Measurements from ENCODE around the gene POLR2J. TPM values are rescaled to one million over a fixed set of nuclear protein-coding genes. Genes with fewer than 3 reads are reported as not detected.
A peak's percentile ranks its signal among the peaks of the same experiment; 100 is the strongest.
"Not testable (repeated sequence)": the region's sequence is repeated elsewhere in the genome, so short reads cannot be mapped to it uniquely, and the experiment has no call there.

POLR2J gene
- total and polyA plus RNA-seq, 2 donors = 67.1 to 76.0 TPM

- not testable (repeated sequence) for H3K36me3 ChIP-seq (ENCODE audit: control insufficient read depth in 2 of 2, insufficient read depth in 2 of 2, low read length in 1 of 2); DNase-seq (ENCODE audit: low read depth in 6 of 9, low spot score in 9 of 9); H3K27me3 ChIP-seq (ENCODE audit: control insufficient read depth in 2 of 2, insufficient read depth in 1 of 2, low read length in 1 of 2); H3K4me3 ChIP-seq (ENCODE audit: low read length in 2 of 2); H3K4me1 ChIP-seq (ENCODE audit: control insufficient read depth in 2 of 2, insufficient read depth in 2 of 2, low read length in 2 of 2); H3K9me3 ChIP-seq (ENCODE audit: control insufficient read depth in 2 of 2, insufficient read depth in 1 of 2, low read length in 1 of 2); H3K27ac ChIP-seq (ENCODE audit: low read depth in 1 of 2, low read length in 1 of 2)
- 98% methylated on average over 11 of the region's 16 CpGs for WGBS
Observed at GRCh38 chr7:102498321-102498720, 19.6 kb upstream of the POLR2J start.

GRCh38 chr7:102497308-102497707 is 18.6 kb upstream of the POLR2J start:
- H3K36me3 ChIP-seq (ENCODE audit: control insufficient read depth in 2 of 2, insufficient read depth in 2 of 2, low read length in 1 of 2); H3K4me1 ChIP-seq (ENCODE audit: control insufficient read depth in 2 of 2, insufficient read depth in 2 of 2, low read length in 2 of 2); H3K9me3 ChIP-seq (ENCODE audit: control insufficient read depth in 2 of 2, insufficient read depth in 1 of 2, low read length in 1 of 2); H3K4me3 ChIP-seq (ENCODE audit: low read length in 2 of 2); H3K27me3 ChIP-seq (ENCODE audit: control insufficient read depth in 2 of 2, insufficient read depth in 1 of 2, low read length in 1 of 2); DNase-seq (ENCODE audit: low read depth in 6 of 9, low spot score in 9 of 9); H3K27ac ChIP-seq (ENCODE audit: low read depth in 1 of 2, low read length in 1 of 2): not testable (repeated sequence)
- 97% methylated on average over 1 of the region's 5 CpGs for WGBS

GRCh38 chr7:102496861-102497260 is 18.1 kb upstream of the POLR2J start:
- H3K36me3 ChIP-seq (ENCODE audit: control insufficient read depth in 2 of 2, insufficient read depth in 2 of 2, low read length in 1 of 2); H3K27me3 ChIP-seq (ENCODE audit: control insufficient read depth in 2 of 2, insufficient read depth in 1 of 2, low read length in 1 of 2); DNase-seq (ENCODE audit: low read depth in 6 of 9, low spot score in 9 of 9); H3K27ac ChIP-seq (ENCODE audit: low read depth in 1 of 2, low read length in 1 of 2); H3K4me1 ChIP-seq (ENCODE audit: control insufficient read depth in 2 of 2, insufficient read depth in 2 of 2, low read length in 2 of 2); H3K4me3 ChIP-seq (ENCODE audit: low read length in 2 of 2); H3K9me3 ChIP-seq (ENCODE audit: control insufficient read depth in 2 of 2, insufficient read depth in 1 of 2, low read length in 1 of 2): not testable (repeated sequence)
- 70% methylated on average over 3 of the region's 10 CpGs for WGBS

DNA sequence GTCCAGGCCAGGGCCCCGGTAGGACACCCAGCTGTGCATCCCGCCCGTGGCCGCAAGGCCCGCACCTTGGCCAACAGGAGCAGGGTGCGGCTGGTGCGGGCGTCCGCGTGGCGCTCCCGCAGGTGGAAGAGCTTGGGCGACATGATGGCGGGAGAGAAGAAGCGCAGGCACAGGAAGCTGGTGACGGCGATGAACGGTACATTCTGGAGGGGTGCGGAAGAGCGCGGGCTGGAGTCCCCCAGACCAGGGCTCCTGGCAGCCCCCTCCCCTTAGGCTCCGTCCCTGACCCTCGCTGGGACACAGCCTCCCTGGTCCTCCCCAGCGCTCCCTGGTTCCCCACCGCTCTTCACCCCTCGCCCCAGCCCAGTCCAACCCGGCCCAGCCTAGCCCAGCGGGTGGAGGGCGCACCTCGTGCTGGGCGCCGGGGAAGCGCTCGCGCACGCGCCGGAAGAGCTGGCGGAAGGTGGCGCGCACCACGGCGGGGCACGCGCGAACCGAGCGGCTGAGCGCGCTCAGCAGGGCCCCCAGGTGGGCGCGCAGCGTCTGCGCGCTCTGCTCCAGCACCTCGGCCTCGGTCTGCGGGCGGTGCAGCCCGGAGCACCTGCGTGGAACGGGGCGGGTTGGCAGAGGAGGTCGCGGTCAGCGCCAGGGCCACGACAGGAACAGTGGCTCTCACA is 15.9 kb upstream of the POLR2J start:
- not testable (repeated sequence) for H3K9me3 ChIP-seq (ENCODE audit: control insufficient read depth in 2 of 2, insufficient read depth in 1 of 2, low read length in 1 of 2); H3K36me3 ChIP-seq (ENCODE audit: control insufficient read depth in 2 of 2, insufficient read depth in 2 of 2, low read length in 1 of 2); H3K4me1 ChIP-seq (ENCODE audit: control insufficient read depth in 2 of 2, insufficient read depth in 2 of 2, low read length in 2 of 2); H3K27me3 ChIP-seq (ENCODE audit: control insufficient read depth in 2 of 2, insufficient read depth in 1 of 2, low read length in 1 of 2); H3K4me3 ChIP-seq (ENCODE audit: low read length in 2 of 2); DNase-seq (ENCODE audit: low read depth in 6 of 9, low spot score in 9 of 9); H3K27ac ChIP-seq (ENCODE audit: low read depth in 1 of 2, low read length in 1 of 2)
- WGBS = no CpG with 5 or more reads among the region's 67 CpGs

DNA sequence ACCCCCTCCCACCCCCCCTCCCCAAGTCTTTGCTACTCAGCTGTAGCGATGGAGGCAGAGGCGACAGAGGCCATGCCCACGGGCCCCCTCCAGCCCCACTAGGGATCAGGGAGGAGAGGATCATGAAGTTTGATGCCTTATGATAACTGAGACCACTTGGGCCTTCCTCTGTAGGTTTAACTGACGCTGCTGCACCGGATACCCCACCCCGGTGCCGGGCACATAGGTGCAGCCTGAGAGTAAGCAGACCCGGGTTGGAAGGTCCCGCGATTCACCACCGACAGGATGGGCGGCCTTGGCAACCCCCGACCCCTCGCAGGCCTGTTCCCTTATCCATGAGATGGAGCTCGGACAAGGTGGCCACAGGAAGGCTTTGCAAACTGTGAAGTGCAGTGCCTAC is 15.3 kb upstream of the POLR2J start:
- H3K27ac ChIP-seq (ENCODE audit: low read depth in 1 of 2, low read length in 1 of 2); H3K36me3 ChIP-seq (ENCODE audit: control insufficient read depth in 2 of 2, insufficient read depth in 2 of 2, low read length in 1 of 2); H3K9me3 ChIP-seq (ENCODE audit: control insufficient read depth in 2 of 2, insufficient read depth in 1 of 2, low read length in 1 of 2); DNase-seq (ENCODE audit: low read depth in 6 of 9, low spot score in 9 of 9); H3K27me3 ChIP-seq (ENCODE audit: control insufficient read depth in 2 of 2, insufficient read depth in 1 of 2, low read length in 1 of 2); H3K4me1 ChIP-seq (ENCODE audit: control insufficient read depth in 2 of 2, insufficient read depth in 2 of 2, low read length in 2 of 2): not testable (repeated sequence)
- 11% methylated on average over 8 of the region's 15 CpGs for whole genome bisulfite sequencing
- H3K4me3 ChIP-seq (ENCODE audit: low read length in 2 of 2) = peak overlapping the region; percentile 29 to 30

DNA sequence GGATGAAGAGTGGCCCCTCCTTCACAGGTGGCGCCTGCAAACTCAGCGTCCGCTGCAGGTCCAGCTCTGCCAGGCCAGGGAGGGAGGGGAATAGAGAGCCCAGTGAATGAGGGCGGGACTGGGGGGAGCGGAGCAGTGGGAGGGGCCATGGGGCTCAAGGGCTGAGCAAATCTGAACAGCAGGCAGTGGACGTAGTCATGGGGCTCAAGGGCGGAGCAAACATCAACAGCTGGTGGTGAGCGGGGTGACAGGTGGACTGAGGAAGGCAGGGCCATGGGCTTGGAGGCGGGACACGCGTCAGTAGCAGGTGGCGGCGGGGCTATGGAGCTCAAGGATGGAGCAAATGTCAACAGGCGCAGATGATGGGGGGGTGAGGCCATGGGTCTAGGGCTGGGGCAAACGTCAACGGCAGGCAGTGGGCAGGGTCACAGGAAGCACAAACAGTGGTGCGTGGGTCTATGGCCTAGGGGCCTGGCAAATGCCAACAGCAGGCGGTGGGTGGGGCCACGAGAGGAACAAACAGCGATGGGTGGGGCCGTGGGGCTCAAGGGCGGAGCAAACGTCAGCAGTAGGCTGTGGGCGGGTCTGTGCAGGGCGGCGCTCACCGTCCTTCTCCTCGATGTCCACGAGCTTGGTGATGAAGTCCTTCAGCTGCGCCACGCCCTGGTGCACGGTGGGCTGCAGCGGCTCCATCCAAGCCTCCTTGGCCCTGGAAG is 14.7 kb upstream of the POLR2J start:
- not testable (repeated sequence) for H3K4me1 ChIP-seq (ENCODE audit: control insufficient read depth in 2 of 2, insufficient read depth in 2 of 2, low read length in 2 of 2); H3K9me3 ChIP-seq (ENCODE audit: control insufficient read depth in 2 of 2, insufficient read depth in 1 of 2, low read length in 1 of 2); H3K27ac ChIP-seq (ENCODE audit: low read depth in 1 of 2, low read length in 1 of 2); H3K36me3 ChIP-seq (ENCODE audit: control insufficient read depth in 2 of 2, insufficient read depth in 2 of 2, low read length in 1 of 2); H3K27me3 ChIP-seq (ENCODE audit: control insufficient read depth in 2 of 2, insufficient read depth in 1 of 2, low read length in 1 of 2); DNase-seq (ENCODE audit: low read depth in 6 of 9, low spot score in 9 of 9); H3K4me3 ChIP-seq (ENCODE audit: low read length in 2 of 2)
- WGBS = no CpG with 5 or more reads among the region's 33 CpGs

DNA sequence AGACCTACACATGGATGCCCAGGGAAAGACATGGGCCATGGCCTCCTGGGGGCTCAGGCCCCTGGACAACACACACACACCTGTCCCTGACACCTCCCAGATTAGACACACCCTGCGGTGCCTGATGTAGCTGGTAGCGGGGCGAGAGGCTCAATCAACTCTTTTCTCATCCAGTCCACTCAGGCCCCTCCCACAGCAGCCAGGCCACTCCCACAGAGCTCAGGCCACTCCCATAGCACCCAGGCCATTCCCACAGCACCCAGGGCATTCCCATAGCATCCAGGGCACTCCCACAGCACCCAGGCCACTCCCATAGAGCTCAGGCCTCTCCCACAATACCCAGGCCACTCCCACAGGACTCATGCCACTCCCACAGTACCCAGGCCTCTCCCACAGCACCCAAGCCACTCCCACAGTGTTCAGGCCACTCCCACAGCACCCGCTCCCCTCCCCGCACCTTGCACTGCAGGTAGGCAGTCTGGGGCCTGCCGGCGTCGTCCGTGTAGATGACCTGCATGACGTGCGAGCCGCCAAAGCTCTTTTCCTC is 11.9 kb upstream of the POLR2J start:
- WGBS = 93% methylated on average over 3 of the region's 12 CpGs
- H3K36me3 ChIP-seq (ENCODE audit: control insufficient read depth in 2 of 2, insufficient read depth in 2 of 2, low read length in 1 of 2); H3K4me1 ChIP-seq (ENCODE audit: control insufficient read depth in 2 of 2, insufficient read depth in 2 of 2, low read length in 2 of 2); DNase-seq (ENCODE audit: low read depth in 6 of 9, low spot score in 9 of 9); H3K4me3 ChIP-seq (ENCODE audit: low read length in 2 of 2); H3K27me3 ChIP-seq (ENCODE audit: control insufficient read depth in 2 of 2, insufficient read depth in 1 of 2, low read length in 1 of 2); H3K9me3 ChIP-seq (ENCODE audit: control insufficient read depth in 2 of 2, insufficient read depth in 1 of 2, low read length in 1 of 2); H3K27ac ChIP-seq (ENCODE audit: low read depth in 1 of 2, low read length in 1 of 2): not testable (repeated sequence)

DNA sequence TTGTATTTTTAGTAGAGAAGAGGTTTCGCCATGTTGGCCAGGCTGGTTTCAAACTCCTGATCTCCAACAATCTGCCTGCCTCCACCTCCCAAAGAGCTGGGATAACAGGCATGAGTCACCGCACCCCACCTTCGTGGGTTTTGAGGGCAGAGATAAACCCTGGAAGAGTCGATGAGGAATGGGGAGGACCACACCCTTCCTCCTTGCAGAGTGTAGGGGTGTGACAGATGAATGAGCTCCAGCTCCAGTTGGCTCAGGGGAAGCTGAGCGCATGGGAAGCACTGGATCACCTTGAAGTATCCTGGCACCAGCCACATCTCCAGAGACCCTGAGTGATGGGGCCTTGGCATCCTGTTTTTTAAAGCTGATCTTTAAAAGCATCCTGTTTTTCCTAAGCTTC is 5.6 kb upstream of the POLR2J start:
- not testable (repeated sequence) for H3K9me3 ChIP-seq (ENCODE audit: control insufficient read depth in 2 of 2, insufficient read depth in 1 of 2, low read length in 1 of 2); H3K27me3 ChIP-seq (ENCODE audit: control insufficient read depth in 2 of 2, insufficient read depth in 1 of 2, low read length in 1 of 2); DNase-seq (ENCODE audit: low read depth in 6 of 9, low spot score in 9 of 9); H3K27ac ChIP-seq (ENCODE audit: low read depth in 1 of 2, low read length in 1 of 2); H3K4me3 ChIP-seq (ENCODE audit: low read length in 2 of 2); H3K4me1 ChIP-seq (ENCODE audit: control insufficient read depth in 2 of 2, insufficient read depth in 2 of 2, low read length in 2 of 2); H3K36me3 ChIP-seq (ENCODE audit: control insufficient read depth in 2 of 2, insufficient read depth in 2 of 2, low read length in 1 of 2)
- WGBS = no CpG with 5 or more reads among the region's 5 CpGs

DNA sequence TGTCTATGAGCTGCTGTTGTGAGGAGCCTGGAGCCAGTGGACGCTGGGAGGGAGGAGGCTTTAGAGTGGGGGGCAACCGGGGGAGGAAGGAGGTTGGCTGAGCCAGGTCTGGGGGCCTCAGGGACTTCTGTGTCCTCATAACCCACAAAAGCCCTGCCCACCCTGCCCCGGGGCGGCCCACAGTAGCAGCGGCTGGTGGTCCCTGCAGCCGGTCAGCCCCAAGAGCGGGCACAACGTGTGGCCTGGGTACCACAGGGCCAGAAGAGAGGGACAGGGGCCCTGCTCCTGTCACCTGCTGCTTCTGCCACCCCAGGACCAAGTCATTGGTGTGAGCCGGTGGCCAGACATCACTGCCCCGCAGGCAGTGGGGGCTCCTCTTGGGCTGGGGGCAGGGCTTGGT is 3.2 kb upstream of the POLR2J start:
- not testable (repeated sequence) for H3K27me3 ChIP-seq (ENCODE audit: control insufficient read depth in 2 of 2, insufficient read depth in 1 of 2, low read length in 1 of 2); H3K27ac ChIP-seq (ENCODE audit: low read depth in 1 of 2, low read length in 1 of 2)
- WGBS = no CpG with 5 or more reads among the region's 10 CpGs

More for the DNA sequence above, 3.2 kb upstream of the POLR2J start:
- not testable (repeated sequence) for H3K9me3 ChIP-seq (ENCODE audit: control insufficient read depth in 2 of 2, insufficient read depth in 1 of 2, low read length in 1 of 2); H3K4me1 ChIP-seq (ENCODE audit: control insufficient read depth in 2 of 2, insufficient read depth in 2 of 2, low read length in 2 of 2); H3K4me3 ChIP-seq (ENCODE audit: low read length in 2 of 2); DNase-seq (ENCODE audit: low read depth in 6 of 9, low spot score in 9 of 9); H3K36me3 ChIP-seq (ENCODE audit: control insufficient read depth in 2 of 2, insufficient read depth in 2 of 2, low read length in 1 of 2)
